HFFc6 (cell line): ENCODE results near the gene JMJD7. TPM values are rescaled to one million over a fixed set of nuclear protein-coding genes. Genes with fewer than 3 reads are reported as not detected.

ENCODE experiments used
- DNase-seq: peaks from one replicate; pipeline ENCODE4 v3.0.0-alpha.2; 2018
- H3K27ac Mint-ChIP-seq: 2 replicates; pipeline ENCODE4 v1.8.0; 2020; ENCODE audit warnings: mild to moderate bottlenecking, mixed read lengths
- H3K27me3 Mint-ChIP-seq: 2 replicates; pipeline ENCODE4 v1.8.0; 2021; ENCODE audit warnings: mild to moderate bottlenecking, moderate library complexity, mixed read lengths; ENCODE audit not compliant: insufficient read depth
- H3K36me3 Mint-ChIP-seq: 2 replicates; pipeline ENCODE4 v1.8.0; 2021; ENCODE audit warnings: low read depth, mixed read lengths
- H3K4me1 Mint-ChIP-seq: 2 replicates; pipeline ENCODE4 v1.8.0; 2020; ENCODE audit warnings: low read depth, mixed read lengths
- H3K4me3 Mint-ChIP-seq: 2 replicates; pipeline ENCODE4 v1.8.0; 2020; ENCODE audit warnings: mild to moderate bottlenecking, moderate library complexity, mixed read lengths
- H3K9me3 Mint-ChIP-seq: 2 replicates; pipeline ENCODE4 v1.8.0; 2020; ENCODE audit warnings: mild to moderate bottlenecking, mixed read lengths
- CTCF ChIP-seq: fragments of 200-600 bp; sonication (generic); IDR thresholded peaks from 2 replicates; pipeline ENCODE4 v1.5.0; 2021; ENCODE audit warnings: antibody characterized with exemption, mild to moderate bottlenecking
- total RNA-seq, 6 experiments: library from RNA; stranded (reverse); fragmentation: NEBNext Ultra II Directional; extraction: Animal tissue kit (Norgen Biotek cat#: 25700); gene quantifications; 2 replicates in 1 of 6; 3 replicates in 5 of 6; pipeline ENCODE4 v1.2.3, GENCODE V29; 2021

JMJD7 gene
- total RNA-seq, 6 experiments from 2014 or later = 4.9 to 11.0 (median 8.2) TPM

DNA sequence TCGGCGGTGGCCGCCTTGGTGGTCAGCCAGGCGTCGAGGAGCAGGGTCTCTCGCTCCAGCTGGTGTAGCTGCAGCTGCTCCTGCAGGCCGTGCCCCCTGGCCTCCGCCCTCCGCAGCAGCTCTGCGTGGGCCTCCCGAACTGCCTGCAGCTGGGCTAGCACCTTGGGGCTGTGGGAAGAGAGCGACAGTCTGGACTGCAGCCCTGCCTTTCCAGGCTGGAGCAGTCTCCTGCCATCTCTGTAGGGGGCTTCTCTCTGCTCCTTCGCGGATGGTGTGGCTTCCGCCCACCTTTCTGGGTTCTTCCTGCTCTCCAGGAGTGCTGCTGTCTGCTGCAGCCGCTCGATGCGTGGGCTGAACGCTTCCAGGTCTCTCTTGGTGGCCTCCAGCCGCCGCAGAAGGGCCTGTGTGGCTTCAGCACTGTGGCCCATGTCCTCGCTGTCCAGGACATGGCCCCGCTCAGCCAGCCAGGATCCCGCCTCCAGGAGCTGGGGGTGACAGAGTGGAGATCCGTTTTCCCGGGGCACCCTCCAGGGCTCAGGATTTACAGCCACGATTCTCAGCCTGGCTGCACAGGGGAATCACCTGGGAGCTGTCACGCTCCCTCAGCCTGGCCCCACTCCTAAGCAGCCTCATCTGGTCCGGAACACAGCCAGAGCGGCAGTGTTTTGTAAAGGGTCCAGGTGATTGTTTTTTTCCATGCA, 27.5 kb downstream of the JMJD7 start:
- Mint-ChIP-seq H3K4me3 (no peak overlapping the region), H3K4me1 (no peaks in the 10 kb centered on the region), H3K9me3 (no peaks in the 10 kb centered on the region), H3K27ac (no peak overlapping the region), H3K27me3 (peaks cover 3% of the 10 kb centered on the region; the same call in 1 of the 2 replicates), H3K36me3 (no peaks in the 10 kb centered on the region)
- DNase-seq = no peak
- no peak for TF ChIP-seq CTCF

- Mint-ChIP-seq H3K4me3 (no peak overlapping the region), H3K9me3 (no peaks in the 10 kb centered on the region), H3K36me3 (no peaks in the 10 kb centered on the region), H3K27me3 (peaks cover 6% of the 10 kb centered on the region), H3K27ac (no peak overlapping the region), H3K4me1 (no peaks in the 10 kb centered on the region)
- no peak for DNase-seq
- TF ChIP-seq CTCF = no peak
Measured at GRCh38 chr15:41856262-41856661, 28.4 kb downstream of the JMJD7 start.

GRCh38 chr15:41856716-41857115, 28.8 kb downstream of the JMJD7 start:
- no peaks in the 10 kb centered on the region for H3K36me3 Mint-ChIP-seq
- no peak for TF ChIP-seq CTCF
- DNase-seq = no peak
- peaks cover 6% of the 10 kb centered on the region for H3K27me3 Mint-ChIP-seq
- no peaks in the 10 kb centered on the region for H3K9me3 Mint-ChIP-seq
- no peaks in the 10 kb centered on the region for H3K4me1 Mint-ChIP-seq
- H3K4me3 Mint-ChIP-seq = no peak overlapping the region
- H3K27ac Mint-ChIP-seq = no peak overlapping the region

DNA sequence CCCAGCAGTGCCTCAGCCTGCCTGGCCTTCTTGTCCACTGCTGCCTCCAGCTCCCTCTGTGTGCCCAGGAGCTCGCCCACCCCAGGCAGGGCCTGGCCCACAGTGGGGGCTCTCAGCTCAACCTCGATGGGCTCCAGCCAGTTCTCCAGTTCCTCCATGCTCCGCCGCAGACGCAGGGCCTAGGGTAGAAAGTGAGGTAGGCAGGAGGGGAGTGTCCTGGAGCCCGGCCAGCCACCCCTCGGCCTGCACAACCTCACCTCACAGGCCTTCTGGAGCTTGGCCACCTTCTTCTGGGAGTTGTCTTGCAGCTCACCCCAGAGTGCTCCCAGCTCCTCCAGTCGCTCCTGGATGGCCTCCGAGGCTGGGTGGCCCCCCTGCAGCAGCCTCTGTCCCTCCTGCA, 29.4 kb downstream of the JMJD7 start:
- Mint-ChIP-seq H3K4me3 (no peak overlapping the region), H3K4me1 (no peaks in the 10 kb centered on the region), H3K36me3 (no peaks in the 10 kb centered on the region), H3K27me3 (peaks cover 6% of the 10 kb centered on the region), H3K9me3 (no peaks in the 10 kb centered on the region), H3K27ac (no peak overlapping the region)
- DNase-seq = no peak
- TF ChIP-seq CTCF = no peak

DNA sequence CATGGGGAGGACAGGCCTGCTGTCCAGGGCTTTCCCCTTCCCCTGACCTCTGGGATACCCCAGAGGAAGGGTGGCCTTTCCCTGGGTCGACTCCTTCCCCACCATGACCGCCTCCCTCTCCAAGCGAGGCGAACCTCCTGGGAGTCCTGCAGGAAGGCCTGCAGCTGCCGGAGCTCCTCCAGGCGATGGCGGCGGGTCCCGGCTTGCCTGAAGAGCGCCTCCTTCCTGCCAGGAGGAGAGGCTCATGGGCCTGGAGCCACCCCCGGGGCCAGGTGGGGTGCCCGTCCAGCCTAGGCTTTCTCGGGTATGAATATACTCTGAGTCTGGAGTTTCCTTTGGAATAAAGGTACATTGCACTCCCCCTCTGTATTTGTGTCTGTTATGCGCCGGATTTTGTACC, 30.9 kb downstream of the JMJD7 start:
- peaks cover 6% of the 10 kb centered on the region for H3K27me3 Mint-ChIP-seq
- peak; percentile 21; the same call in 1 of the 2 replicates for TF ChIP-seq CTCF
- H3K27ac Mint-ChIP-seq = no peak overlapping the region
- no peaks in the 10 kb centered on the region for H3K4me1 Mint-ChIP-seq
- H3K9me3 Mint-ChIP-seq = no peaks in the 10 kb centered on the region
- H3K36me3 Mint-ChIP-seq = no peaks in the 10 kb centered on the region
- H3K4me3 Mint-ChIP-seq = no peak overlapping the region
- DNase-seq = no peak
